Tibial nerve (tissue), 4 donors: Measurements from ENCODE around the gene MAD2L2. TPM values are rescaled to one million over a fixed set of nuclear protein-coding genes. Genes with fewer than 3 reads are reported as not detected.

Source experiments
- DNase-seq, 2 donors: peaks; one replicate each; pipeline ENCODE4 v3.0.0-alpha.2; 2019; ENCODE audit warnings: low spot score in 2 of 2
- H3K27ac ChIP-seq, 4 donors: fragments of 200-600 bp; sonication (generic) in 3 of 4; one replicate each; pipeline ENCODE4 v1.5.1; 2017 to 2019; ENCODE audit warnings: mild to moderate bottlenecking in 1 of 4
- H3K27me3 ChIP-seq, 2 donors: fragments of 200-600 bp; sonication (generic) in 1 of 2; one replicate each; pipeline versions ENCODE4 v1.5.1 to v1.6.0; 2017 to 2019
- H3K36me3 ChIP-seq, 3 donors: fragments of 200-600 bp; sonication (generic); one replicate each; pipeline ENCODE4 v1.5.1; 2018 to 2019
- H3K4me1 ChIP-seq, 4 donors: fragments of 200-600 bp; sonication (generic) in 3 of 4; one replicate each; pipeline ENCODE4 v1.5.1; 2017 to 2019
- H3K4me3 ChIP-seq, 4 donors: fragments of 200-600 bp; sonication (generic) in 3 of 4; one replicate each; pipeline ENCODE4 v1.5.1; 2017 to 2019; ENCODE audit warnings: mild to moderate bottlenecking in 1 of 4, moderate library complexity in 1 of 4
- H3K9me3 ChIP-seq, 4 donors: fragments of 200-600 bp; sonication (generic) in 3 of 4; one replicate each; pipeline ENCODE4 v1.5.1; 2017 to 2019
- CTCF ChIP-seq, 5 experiments: fragments of 200-600 bp in 3 of 5; fragments of 450-650 bp in 2 of 5; sonication (generic) in 3 of 5; IDR thresholded peaks; one replicate each; pipeline ENCODE4 v1.5.1; 2016 to 2019; ENCODE audit warnings: antibody characterized with exemption in 5 of 5, mild to moderate bottlenecking in 3 of 5, moderate library complexity in 2 of 5
- EP300 ChIP-seq, 2 donors: sonication (generic); formaldehyde crosslinking; IDR thresholded peaks; one replicate each; pipeline ENCODE4 v1.6.1; 2017; ENCODE audit warnings: antibody characterized with exemption in 2 of 2, mild to moderate bottlenecking in 1 of 2
- POLR2A ChIP-seq, 2 donors: fragments of 450-650 bp; IDR thresholded peaks; one replicate each; pipeline ENCODE4 v1.6.1; 2017; ENCODE audit warnings: antibody characterized with exemption in 2 of 2, mild to moderate bottlenecking in 2 of 2, moderate library complexity in 2 of 2
- WGBS, 2 donors: methylation state at CpG; one replicate each; pipeline ENCODE4 v1.1.5; 2018; 5-methylcytosine and 5-hydroxymethylcytosine counted together
- total RNA-seq, 4 donors: library from RNA; depleted of rRNA; stranded (reverse); fragments of >200 nt; gene quantifications; one replicate each; pipeline ENCODE4 v1.1.0, GENCODE V29; 2016

MAD2L2 gene
- total RNA-seq, 4 donors from 2014 or later, result 28.2 to 56.1 (median 32.3) TPM

GRCh38 chr1:11720033-11720376 is 39.1 kb upstream of the MAD2L2 start:
- no peak for DNase-seq
- peak overlapping the region in 1 of 4 donors; percentile 48 for H3K4me3 ChIP-seq
- no peaks in the 10 kb centered on the region for H3K9me3 ChIP-seq
- H3K36me3 ChIP-seq, result no peaks in the 10 kb centered on the region
- TF ChIP-seq POLR2A (IDR thresholded peaks at IDR 0.05), result no peak
- TF ChIP-seq CTCF (IDR thresholded peaks at IDR 0.05), result no peak
- TF ChIP-seq EP300 (IDR thresholded peaks at IDR 0.05), result no peak
- peaks cover 0 to 13% (median 0%) of the 10 kb centered on the region in 4 donors for H3K4me1 ChIP-seq
- H3K27ac ChIP-seq, result no peak overlapping the region
- H3K27me3 ChIP-seq, result no peaks in the 10 kb centered on the region
- 77 to 80% methylated on average over 12 of the region's 12 CpGs for WGBS, 2 donors

- no peaks in the 10 kb centered on the region for H3K27me3 ChIP-seq
- H3K36me3 ChIP-seq, result no peaks in the 10 kb centered on the region
- H3K4me1 ChIP-seq, result peaks cover 0 to 13% (median 0%) of the 10 kb centered on the region in 4 donors
- WGBS, 2 donors, result 8 to 11% methylated on average over 43 to 44 of the region's 44 CpGs
- peak overlapping the region in 3 of 4 donors; percentile 69 to 70 (median 70) for H3K27ac ChIP-seq
- H3K9me3 ChIP-seq, result no peaks in the 10 kb centered on the region
- TF ChIP-seq EP300 (IDR thresholded peaks at IDR 0.05) (peak; percentile 25 to 29), POLR2A (IDR thresholded peaks at IDR 0.05) (no peak), CTCF (IDR thresholded peaks at IDR 0.05) (peak; percentile 90 to 97 (median 93))
- peak overlapping the region; percentile 0 to 50 (median 41) for H3K4me3 ChIP-seq
- peak; percentile 87 to 95 for DNase-seq
These were observed 38.5 kb upstream of the MAD2L2 start for GRCh38 chr1:11719313-11720032.

- Histone ChIP-seq H3K36me3 (no peaks in the 10 kb centered on the region), H3K27ac (no peak overlapping the region), H3K9me3 (no peaks in the 10 kb centered on the region), H3K4me1 (peaks cover 0 to 10% (median 0%) of the 10 kb centered on the region in 4 donors), H3K27me3 (no peaks in the 10 kb centered on the region), H3K4me3 (no peak overlapping the region)
- DNase-seq, result no peak
- WGBS, 2 donors, result 81 to 82% methylated on average over 20 to 24 of the region's 24 CpGs
- TF ChIP-seq CTCF (IDR thresholded peaks at IDR 0.05) (no peak), EP300 (IDR thresholded peaks at IDR 0.05) (no peak), POLR2A (IDR thresholded peaks at IDR 0.05) (no peak)
These were observed 34.1 kb upstream of the MAD2L2 start for GRCh38 chr1:11714831-11715575.

GRCh38 chr1:11713095-11713494 is 32.1 kb upstream of the MAD2L2 start:
- TF ChIP-seq CTCF (IDR thresholded peaks at IDR 0.05), result no peak
- TF ChIP-seq EP300 (IDR thresholded peaks at IDR 0.05), result no peak
- no peak for TF ChIP-seq POLR2A (IDR thresholded peaks at IDR 0.05)
- no peak overlapping the region for H3K4me3 ChIP-seq
- no peak overlapping the region for H3K27ac ChIP-seq
- no peaks in the 10 kb centered on the region for H3K4me1 ChIP-seq
- H3K9me3 ChIP-seq, result no peaks in the 10 kb centered on the region
- DNase-seq, result no peak
- 75 to 79% methylated on average over 11 of the region's 11 CpGs for WGBS, 2 donors
- no peaks in the 10 kb centered on the region for H3K27me3 ChIP-seq
- H3K36me3 ChIP-seq, result no peaks in the 10 kb centered on the region

- H3K4me1 ChIP-seq, result peaks cover 0 to 5% (median 0%) of the 10 kb centered on the region in 4 donors
- WGBS, 2 donors, result 84 to 92% methylated on average over 2 to 8 of the region's 8 CpGs
- H3K27ac ChIP-seq, result no peak overlapping the region
- H3K27me3 ChIP-seq, result no peaks in the 10 kb centered on the region
- H3K9me3 ChIP-seq, result no peaks in the 10 kb centered on the region
- DNase-seq, result no peak
- no peak overlapping the region for H3K4me3 ChIP-seq
- TF ChIP-seq EP300 (IDR thresholded peaks at IDR 0.05) (no peak), POLR2A (IDR thresholded peaks at IDR 0.05) (no peak), CTCF (IDR thresholded peaks at IDR 0.05) (no peak)
- no peaks in the 10 kb centered on the region for H3K36me3 ChIP-seq
These were observed 31.3 kb upstream of the MAD2L2 start for GRCh38 chr1:11712285-11712684.
